Trophoblast cell (in vitro differentiated cells and primary cell): Measurements from ENCODE around the gene NEDD8.

Experiments
- DNase-seq, 2 donors: peaks; one replicate each; pipeline ENCODE4 v3.0.0-alpha.2; 2016
- H2AFZ ChIP-seq: 2 replicates; pipeline ENCODE4 v1.6.1; 2013; ENCODE audit warnings: low read length, moderate library complexity, mild to moderate bottlenecking; ENCODE audit not compliant: insufficient read depth, poor library complexity
- H2AK5ac ChIP-seq: 2 replicates; pipeline ENCODE4 v1.6.1; 2013; ENCODE audit warnings: mild to moderate bottlenecking, low read length
- H2BK120ac ChIP-seq: 2 replicates; pipeline ENCODE4 v1.6.1; 2013; ENCODE audit warnings: low read length, mild to moderate bottlenecking, moderate library complexity; ENCODE audit not compliant: insufficient read depth, poor library complexity
- H2BK12ac ChIP-seq: 2 replicates; pipeline ENCODE4 v1.6.1; 2013; ENCODE audit warnings: mild to moderate bottlenecking, low read length, moderate library complexity
- H2BK5ac ChIP-seq: 2 replicates; pipeline ENCODE4 v1.6.1; 2013; ENCODE audit warnings: low read length, low read depth, moderate library complexity, mild to moderate bottlenecking; ENCODE audit not compliant: poor library complexity
- H3K14ac ChIP-seq: 2 replicates; pipeline ENCODE4 v1.6.1; 2013; ENCODE audit warnings: mild to moderate bottlenecking, low read length
- H3K18ac ChIP-seq: 2 replicates; pipeline ENCODE4 v1.6.1; 2013; ENCODE audit warnings: mild to moderate bottlenecking, low read length
- H3K23ac ChIP-seq: 2 replicates; pipeline ENCODE4 v1.6.1; 2013; ENCODE audit warnings: low read length
- H3K27ac ChIP-seq: 2 replicates; pipeline ENCODE4 v1.5.1; 2013; ENCODE audit warnings: low read depth, mild to moderate bottlenecking, inconsistent platforms, low read length, moderate library complexity
- H3K27me3 ChIP-seq: 2 replicates; pipeline ENCODE4 v1.6.1; 2013; ENCODE audit warnings: inconsistent platforms, mild to moderate bottlenecking, low read length, moderate library complexity; ENCODE audit not compliant: insufficient read depth
- H3K36me3 ChIP-seq, 2 experiments: 1 replicate in 1 of 2; 2 replicates in 1 of 2; pipeline ENCODE4 v1.6.1; 2013; ENCODE audit warnings: low read length in 2 of 2, mild to moderate bottlenecking in 2 of 2, moderate library complexity in 1 of 2; ENCODE audit not compliant: insufficient read depth in 2 of 2, control insufficient read depth in 1 of 2
- H3K4ac ChIP-seq: 2 replicates; pipeline ENCODE4 v1.6.1; 2013; ENCODE audit warnings: low read depth, mild to moderate bottlenecking, low read length, moderate library complexity
- H3K4me1 ChIP-seq, 2 experiments: 1 replicate in 1 of 2; 2 replicates in 1 of 2; pipeline ENCODE4 v1.6.1; 2013; ENCODE audit warnings: low read length in 2 of 2, mild to moderate bottlenecking in 2 of 2, moderate library complexity in 1 of 2; ENCODE audit not compliant: insufficient read depth in 2 of 2, control insufficient read depth in 1 of 2
- H3K4me2 ChIP-seq: 2 replicates; pipeline ENCODE4 v1.6.1; 2013; ENCODE audit warnings: inconsistent platforms, mild to moderate bottlenecking, low read length, moderate library complexity
- H3K4me3 ChIP-seq: 2 replicates; pipeline ENCODE4 v1.5.1; 2013; ENCODE audit warnings: mild to moderate bottlenecking, low read depth, low read length, inconsistent platforms
- H3K79me1 ChIP-seq: one replicate; pipeline ENCODE4 v1.6.1; 2013; ENCODE audit warnings: low read length
- H3K79me2 ChIP-seq: 2 replicates; pipeline ENCODE4 v1.6.1; 2013; ENCODE audit warnings: low read length, mild to moderate bottlenecking; ENCODE audit not compliant: control insufficient read depth, insufficient read depth, poor library complexity
- H3K9ac ChIP-seq: 2 replicates; pipeline ENCODE4 v1.6.1; 2013; ENCODE audit warnings: mild to moderate bottlenecking, low read length
- H3K9me3 ChIP-seq: 2 replicates; pipeline ENCODE4 v1.6.1; 2013; ENCODE audit warnings: low read depth, mild to moderate bottlenecking, control low read depth, inconsistent platforms, low read length; ENCODE audit not compliant: insufficient read depth
- H4K12ac ChIP-seq: 2 replicates; pipeline ENCODE4 v1.6.1; 2013; ENCODE audit warnings: low read depth, mild to moderate bottlenecking, low read length, moderate library complexity
- H4K8ac ChIP-seq: 2 replicates; pipeline ENCODE4 v1.6.1; 2013; ENCODE audit warnings: low read depth, mild to moderate bottlenecking, low read length, moderate library complexity
- H4K91ac ChIP-seq: one replicate; pipeline ENCODE4 v1.6.1; 2013; ENCODE audit warnings: low read depth, mild to moderate bottlenecking, low read length, moderate library complexity
- WGBS: extraction: QIAGEN DNeasy Blood & Tissue Kit; methylation state at CpG from one replicate; pipeline ENCODE4 v1.1.7; 2013; ENCODE audit warnings: missing lambda C conversion rate; ENCODE audit not compliant: insufficient read length, insufficient coverage; ENCODE audit errors: extremely low coverage; 5-methylcytosine and 5-hydroxymethylcytosine counted together

Gene NEDD8

GRCh38 chr14:24216345-24216699 is 15.8 kb downstream of the NEDD8 start:
- Histone ChIP-seq H3K4me3 (no peak overlapping the region), H3K4me2 (peak overlapping the region; percentile 72), H2AFZ (no peak overlapping the region), H3K4ac (no peak overlapping the region), H4K91ac (no peak overlapping the region), H3K79me1 (peaks cover 8% of the 10 kb centered on the region), H3K9me3 (no peaks in the 10 kb centered on the region), H2AK5ac (no peak overlapping the region), H3K27ac (no peak overlapping the region), H4K8ac (no peak overlapping the region), H3K4me1 (peaks cover 0 to 2% of the 10 kb centered on the region in 2 experiments), H3K79me2 (peaks cover 3% of the 10 kb centered on the region), H4K12ac (no peak overlapping the region), H2BK5ac (no peak overlapping the region), H3K14ac (no peak overlapping the region), H3K36me3 (peaks cover 7 to 9% of the 10 kb centered on the region in 2 experiments), H3K27me3 (no peaks in the 10 kb centered on the region), H3K9ac (no peak overlapping the region), H3K18ac (no peak overlapping the region), H2BK120ac (no peak overlapping the region), H2BK12ac (no peak overlapping the region), H3K23ac (no peak overlapping the region)
- DNase-seq: no peak
- WGBS: no CpG with 5 or more reads among the region's 2 CpGs

GRCh38 chr14:24215495-24216344 is 16.4 kb downstream of the NEDD8 start, which contains the start of gene MDP1:
Gene MDP1, minus strand, starts transcription at chr14:24216066. Its CDS starts 111 bp downstream, at chr14:24215955.
- Histone ChIP-seq H2AK5ac (peak within 1 kb of the TSS; percentile 29), H4K8ac (peak within 1 kb of the TSS; percentile 88), H3K9ac (peak within 1 kb of the TSS; percentile 85), H3K27ac (peak within 1 kb of the TSS; percentile 18), H3K79me2 (peaks cover 3% of the 10 kb centered on the region), H2BK120ac (peak within 1 kb of the TSS; percentile 13), H3K36me3 (peaks cover 7 to 11% of the 10 kb centered on the region in 2 experiments), H2AFZ (peak within 1 kb of the TSS; percentile 69), H3K14ac (peak within 1 kb of the TSS; percentile 69), H3K4me3 (peak within 1 kb of the TSS; percentile 75), H3K4ac (peak within 1 kb of the TSS; percentile 42), H2BK12ac (no peak within 1 kb of the TSS), H4K12ac (peak within 1 kb of the TSS; percentile 36), H2BK5ac (no peak within 1 kb of the TSS), H3K4me2 (peak within 1 kb of the TSS; percentile 72), H4K91ac (peak within 1 kb of the TSS; percentile 73), H3K4me1 (peaks cover 0 to 2% of the 10 kb centered on the region in 2 experiments), H3K27me3 (no peaks in the 10 kb centered on the region), H3K79me1 (peaks cover 8% of the 10 kb centered on the region), H3K23ac (no peak within 1 kb of the TSS), H3K9me3 (no peaks in the 10 kb centered on the region), H3K18ac (peak within 1 kb of the TSS; percentile 72)
- peak; percentile 83 to 91 for DNase-seq
- no CpG with 5 or more reads among the region's 40 CpGs for WGBS

GRCh38 chr14:24213866-24214662 is 18.1 kb downstream of the NEDD8 start:
- Histone ChIP-seq H3K27me3 (no peaks in the 10 kb centered on the region), H3K4ac (no peak overlapping the region), H2AK5ac (no peak overlapping the region), H3K23ac (no peak overlapping the region), H4K91ac (peak overlapping the region; percentile 26), H2AFZ (no peak overlapping the region), H3K9me3 (no peaks in the 10 kb centered on the region), H3K36me3 (peaks cover 14 to 28% of the 10 kb centered on the region in 2 experiments), H3K27ac (peak overlapping the region; percentile 5), H3K14ac (no peak overlapping the region), H4K12ac (peak overlapping the region; percentile 22), H4K8ac (peak overlapping the region; percentile 81), H3K18ac (no peak overlapping the region), H3K4me3 (no peak overlapping the region), H3K79me1 (peaks cover 8% of the 10 kb centered on the region), H3K9ac (peak overlapping the region; percentile 1), H2BK12ac (no peak overlapping the region), H2BK120ac (no peak overlapping the region), H3K79me2 (peaks cover 3% of the 10 kb centered on the region), H2BK5ac (no peak overlapping the region), H3K4me2 (peak overlapping the region; percentile 53), H3K4me1 (peaks cover 0 to 2% of the 10 kb centered on the region in 2 experiments)
- no CpG with 5 or more reads among the region's 7 CpGs for WGBS
- DNase-seq: no peak
